Suprapubic skin (tissue), 4 donors: ENCODE results near the gene PTCH1. TPM values are rescaled to one million over a fixed set of nuclear protein-coding genes. Genes with fewer than 3 reads are reported as not detected.

ENCODE experiments used
- DNase-seq, 2 donors: peaks; one replicate each; pipeline ENCODE4 v3.0.0-alpha.2; 2019; ENCODE audit warnings: low spot score in 2 of 2
- H3K27ac ChIP-seq: fragments of 200-600 bp; sonication (generic); one replicate; pipeline ENCODE4 v1.5.1; 2019
- H3K27me3 ChIP-seq: fragments of 200-600 bp; sonication (generic); one replicate; pipeline ENCODE4 v1.5.1; 2019
- H3K36me3 ChIP-seq: fragments of 200-600 bp; sonication (generic); one replicate; pipeline ENCODE4 v1.5.1; 2019
- H3K4me1 ChIP-seq: fragments of 200-600 bp; sonication (generic); one replicate; pipeline ENCODE4 v1.5.1; 2019
- H3K4me3 ChIP-seq: fragments of 200-600 bp; sonication (generic); one replicate; pipeline ENCODE4 v1.5.1; 2019; ENCODE audit warnings: mild to moderate bottlenecking
- H3K9me3 ChIP-seq: fragments of 200-600 bp; sonication (generic); one replicate; pipeline ENCODE4 v1.5.1; 2019
- CTCF ChIP-seq, 2 donors: fragments of 200-600 bp in 1 of 2; fragments of 450-650 bp in 1 of 2; sonication (generic) in 1 of 2; IDR thresholded peaks; one replicate each; pipeline ENCODE4 v1.5.1; 2016 to 2019; ENCODE audit warnings: antibody characterized with exemption in 2 of 2, mild to moderate bottlenecking in 1 of 2, moderate library complexity in 1 of 2
- EP300 ChIP-seq: sonication (generic); formaldehyde crosslinking; IDR thresholded peaks from one replicate; pipeline ENCODE4 v1.6.1; 2017; ENCODE audit warnings: antibody characterized with exemption
- POLR2A ChIP-seq, 2 donors: fragments of 450-650 bp; IDR thresholded peaks; one replicate each; pipeline ENCODE4 v1.6.1; 2017; ENCODE audit warnings: antibody characterized with exemption in 2 of 2, mild to moderate bottlenecking in 2 of 2, moderate library complexity in 2 of 2
- POLR2AphosphoS5 ChIP-seq, 3 donors: sonication (generic); formaldehyde crosslinking; IDR thresholded peaks; one replicate each; pipeline ENCODE4 v1.6.1; 2017; ENCODE audit warnings: antibody characterized with exemption in 3 of 3
- WGBS: methylation state at CpG from one replicate; pipeline ENCODE4 v1.1.5; 2018; 5-methylcytosine and 5-hydroxymethylcytosine counted together
- total RNA-seq, 4 donors: library from RNA; depleted of rRNA; stranded (reverse); fragments of >200 nt; gene quantifications; one replicate each; pipeline ENCODE4 v1.1.0, GENCODE V29; 2016

The PTCH1 gene
- total RNA-seq, 4 donors from 2014 or later: 9.9 to 59.0 (median 27.9) TPM

GRCh38 chr9:95478335-95478734 lies 38.4 kb downstream of the PTCH1 start:
- WGBS: 91% methylated on average over 5 of the region's 5 CpGs
- no peaks in the 10 kb centered on the region for H3K9me3 ChIP-seq
- peaks cover 71% of the 10 kb centered on the region for H3K36me3 ChIP-seq
- TF ChIP-seq CTCF (IDR thresholded peaks at IDR 0.05): no peak
- TF ChIP-seq POLR2A (IDR thresholded peaks at IDR 0.05): no peak
- no peak for TF ChIP-seq EP300
- H3K27me3 ChIP-seq: no peaks in the 10 kb centered on the region
- no peak overlapping the region for H3K4me3 ChIP-seq
- no peak overlapping the region for H3K27ac ChIP-seq
- peaks cover 12% of the 10 kb centered on the region for H3K4me1 ChIP-seq
- no peak for DNase-seq

- Histone ChIP-seq H3K27ac (no peak overlapping the region), H3K27me3 (no peaks in the 10 kb centered on the region), H3K9me3 (no peaks in the 10 kb centered on the region), H3K36me3 (peaks cover 76% of the 10 kb centered on the region), H3K4me3 (no peak overlapping the region), H3K4me1 (peaks cover 12% of the 10 kb centered on the region)
- TF ChIP-seq CTCF (IDR thresholded peaks at IDR 0.05) (no peak), EP300 (no peak), POLR2A (IDR thresholded peaks at IDR 0.05) (no peak), POLR2AphosphoS5 (IDR thresholded peaks at IDR 0.05) (no peak)
- DNase-seq: no peak
- 86% methylated on average over 15 of the region's 15 CpGs for WGBS
Observed at GRCh38 chr9:95477885-95478284, 38.9 kb downstream of the PTCH1 start.

- Histone ChIP-seq H3K27me3 (no peaks in the 10 kb centered on the region), H3K4me3 (no peak overlapping the region), H3K9me3 (no peaks in the 10 kb centered on the region), H3K27ac (no peak overlapping the region), H3K36me3 (peaks cover 80% of the 10 kb centered on the region), H3K4me1 (peaks cover 12% of the 10 kb centered on the region)
- TF ChIP-seq CTCF (IDR thresholded peaks at IDR 0.05) (no peak), EP300 (no peak), POLR2A (IDR thresholded peaks at IDR 0.05) (no peak), POLR2AphosphoS5 (IDR thresholded peaks at IDR 0.05) (no peak)
- WGBS: 55% methylated on average over 10 of the region's 11 CpGs
- DNase-seq: no peak
Observed at GRCh38 chr9:95477441-95477840, 39.3 kb downstream of the PTCH1 start.

- H3K4me1 ChIP-seq: peaks cover under 1% of the 10 kb centered on the region
- peaks cover 56% of the 10 kb centered on the region for H3K36me3 ChIP-seq
- H3K4me3 ChIP-seq: no peak overlapping the region
- no peaks in the 10 kb centered on the region for H3K9me3 ChIP-seq
- no peak for TF ChIP-seq EP300
- no peak for TF ChIP-seq CTCF (IDR thresholded peaks at IDR 0.05)
- no peak for TF ChIP-seq POLR2AphosphoS5 (IDR thresholded peaks at IDR 0.05)
- TF ChIP-seq POLR2A (IDR thresholded peaks at IDR 0.05): no peak
- DNase-seq: no peak
- H3K27ac ChIP-seq: no peak overlapping the region
- 97% methylated on average over 19 of the region's 19 CpGs for WGBS
- no peaks in the 10 kb centered on the region for H3K27me3 ChIP-seq
Observed at GRCh38 chr9:95468791-95469190, 48.0 kb downstream of the PTCH1 start.

GRCh38 chr9:95465115-95465514 lies 51.7 kb downstream of the PTCH1 start:
- DNase-seq: no peak
- no peaks in the 10 kb centered on the region for H3K27me3 ChIP-seq
- H3K27ac ChIP-seq: no peak overlapping the region
- H3K36me3 ChIP-seq: peaks cover 43% of the 10 kb centered on the region
- TF ChIP-seq CTCF (IDR thresholded peaks at IDR 0.05) (no peak), POLR2A (IDR thresholded peaks at IDR 0.05) (no peak), POLR2AphosphoS5 (IDR thresholded peaks at IDR 0.05) (no peak), EP300 (no peak)
- no peak overlapping the region for H3K4me3 ChIP-seq
- peaks cover 20% of the 10 kb centered on the region for H3K4me1 ChIP-seq
- WGBS: 72% methylated on average over 4 of the region's 4 CpGs
- no peaks in the 10 kb centered on the region for H3K9me3 ChIP-seq
